HepG2 (cell line): ENCODE measurements around the gene ARHGEF39. TPM values are rescaled to one million over a fixed set of nuclear protein-coding genes. Genes with fewer than 3 reads are reported as not detected.

ENCODE experiments used
- ASH2L ChIP-seq: fragments of 300-600, 200-600 bp; sonication (generic); IDR thresholded peaks from 2 replicates; pipeline ENCODE4 v1.7.0; 2017; ENCODE audit warnings: low read depth, mild to moderate bottlenecking, moderate library complexity, mixed read lengths, low read length; ENCODE audit not compliant: insufficient read length
- CEBPZ ChIP-seq: IDR thresholded peaks from 2 replicates; pipeline ENCODE4 v1.6.1; 2012; ENCODE audit warnings: low read length, improper control_type of control experiment
- ETV6 ChIP-seq: sonication (generic); formaldehyde crosslinking; conservative IDR thresholded peaks from 2 replicates; pipeline ENCODE4 v1.4.0; 2020; ENCODE audit warnings: missing genetic modification reagents
- FOXC1 ChIP-seq: sonication (generic); formaldehyde crosslinking; IDR thresholded peaks from 2 replicates; pipeline ENCODE4 v1.8.0; 2022; ENCODE audit warnings: mild to moderate bottlenecking, missing genetic modification reagents, borderline replicate concordance
- GABPB1 ChIP-seq: IDR thresholded peaks from 2 replicates; pipeline ENCODE4 v1.6.1; 2016; ENCODE audit warnings: mild to moderate bottlenecking, missing genetic modification reagents, moderate library complexity, missing compliant biosample characterization
- KDM5B ChIP-seq: sonication (generic); formaldehyde crosslinking; IDR thresholded peaks from 2 replicates; pipeline ENCODE4 v1.4.0; 2020; ENCODE audit warnings: missing genetic modification reagents, mild to moderate bottlenecking, borderline replicate concordance
- MXD3 ChIP-seq: IDR thresholded peaks from 2 replicates; pipeline ENCODE4 v1.6.1; 2016; ENCODE audit warnings: mild to moderate bottlenecking, missing biosample characterization, missing genetic modification reagents
- POLR2AphosphoS5 ChIP-seq: IDR thresholded peaks from 2 replicates; pipeline ENCODE4 v1.6.1; 2012; ENCODE audit warnings: low read depth, low read length
- SIX1 ChIP-seq: sonication (generic); formaldehyde crosslinking; IDR thresholded peaks from 2 replicates; pipeline ENCODE4 v1.4.0; 2020; ENCODE audit warnings: missing genetic modification reagents, borderline replicate concordance
- THAP11 ChIP-seq: IDR thresholded peaks from 2 replicates; pipeline ENCODE4 v1.6.1; 2016; ENCODE audit warnings: missing biosample characterization, missing genetic modification reagents
- THRA ChIP-seq: sonication (generic); formaldehyde crosslinking; IDR thresholded peaks from 2 replicates; pipeline ENCODE4 v1.4.0; 2020; ENCODE audit warnings: missing genetic modification reagents, borderline replicate concordance
- TRIM22 ChIP-seq: fragments of 450-650 bp; IDR thresholded peaks from 2 replicates; pipeline ENCODE4 v1.6.1; 2017
- ZBTB21 ChIP-seq: sonication (generic); formaldehyde crosslinking; IDR thresholded peaks from 2 replicates; pipeline ENCODE4 v1.4.0; 2020; ENCODE audit warnings: missing genetic modification reagents
- ZFP36L1 ChIP-seq: sonication (generic); formaldehyde crosslinking; IDR thresholded peaks from 2 replicates; pipeline ENCODE4 v1.8.0; 2022; ENCODE audit warnings: mild to moderate bottlenecking, missing genetic modification reagents, moderate library complexity
- ZFX ChIP-seq: sonication (generic); formaldehyde crosslinking; IDR thresholded peaks from 2 replicates; pipeline ENCODE4 v1.4.0; 2020; ENCODE audit warnings: mild to moderate bottlenecking, low read depth, missing genetic modification reagents, moderate library complexity
- ZNF10 ChIP-seq: sonication (generic); formaldehyde crosslinking; IDR thresholded peaks from 2 replicates; pipeline ENCODE4 v1.4.0; 2020; ENCODE audit warnings: mild to moderate bottlenecking, low read depth, missing genetic modification reagents, borderline replicate concordance
- ZNF446 ChIP-seq: sonication (generic); formaldehyde crosslinking; IDR thresholded peaks from 2 replicates; pipeline ENCODE4 v1.5.0; 2020; ENCODE audit warnings: mild to moderate bottlenecking, missing genetic modification reagents
- polyA plus RNA-seq, 8 experiments: library from polyadenylated mRNA; depleted of rRNA in 3 of 8; stranded (reverse) in 7 of 8; unstranded in 1 of 8; fragments of >200 nt; fragmentation: Illumina TruSeq in 4 of 8; extraction: Trizol in 4 of 8; gene quantifications; 2 replicates each; pipeline versions ENCODE4 v1.2.1 to v1.2.3, GENCODE V29; 2011 to 2016; ENCODE audit warnings: low read depth in 4 of 8, missing spikeins in 1 of 8, mixed read lengths in 1 of 8; ENCODE audit not compliant: insufficient read depth in 1 of 8
- total RNA-seq, 5 experiments: library from RNA; depleted of rRNA; stranded (reverse); fragments of >200 nt; fragmentation: Illumina TruSeq; extraction: Trizol; gene quantifications; 2 replicates each; pipeline ENCODE4 v1.2.3, GENCODE V29; 2016; ENCODE audit warnings: low read depth in 1 of 5
- TF ChIP-seq, protein P1 (sequence below): sonication (generic); formaldehyde crosslinking; IDR thresholded peaks from 2 replicates; pipeline ENCODE4 v1.4.0; 2020; ENCODE audit warnings: missing genetic modification reagents
- TF ChIP-seq, protein P2 (sequence below): sonication (generic); formaldehyde crosslinking; conservative IDR thresholded peaks from 2 replicates; pipeline ENCODE4 v1.4.0; 2020; ENCODE audit warnings: missing genetic modification reagents

Gene ARHGEF39
- total and polyA plus RNA-seq, 2 of the 13 experiments (the other 11 are each of a cell fraction or from before 2014, with no cell fraction given) = 11.2 to 12.3 TPM

DNA sequence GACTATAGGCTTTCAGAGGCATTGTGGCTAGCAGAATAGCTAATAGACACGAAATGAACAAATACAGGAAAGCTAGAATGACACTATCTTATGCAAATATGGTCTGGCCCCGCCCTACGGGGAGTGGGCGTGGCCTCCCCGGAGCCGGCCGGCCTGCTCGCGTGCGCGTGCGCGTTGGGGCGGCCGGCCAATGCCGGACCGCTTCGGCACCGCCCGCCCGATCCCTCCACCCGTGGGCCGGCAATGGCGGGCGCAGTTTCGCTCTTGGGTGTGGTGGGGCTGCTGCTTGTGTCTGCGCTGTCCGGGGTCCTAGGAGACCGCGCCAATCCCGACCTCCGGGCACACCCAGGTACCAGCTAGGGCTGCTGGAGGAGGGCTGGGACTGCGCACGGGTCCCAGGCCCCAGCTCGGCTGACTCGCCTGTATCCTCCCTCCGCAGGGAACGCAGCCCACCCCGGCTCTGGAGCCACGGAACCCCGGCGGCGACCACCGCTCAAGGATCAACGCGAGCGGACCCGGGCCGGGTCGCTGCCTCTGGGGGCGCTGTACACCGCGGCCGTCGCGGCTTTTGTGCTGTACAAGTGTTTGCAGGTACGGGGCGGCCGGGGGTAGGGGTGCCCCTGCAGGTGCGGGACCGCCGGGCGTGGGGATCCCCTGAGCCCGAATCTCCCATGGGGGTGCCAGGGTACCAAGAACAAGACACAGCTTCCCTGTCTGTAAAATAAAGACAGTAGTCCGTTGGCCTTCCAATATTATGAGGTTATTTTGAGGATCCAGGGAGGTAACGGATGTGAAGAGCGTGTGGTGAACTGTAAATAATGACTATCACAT is 6.6 kb downstream of the ARHGEF39 start, which contains the start of gene CCDC107 (continued):
- TF ChIP-seq, protein P1, sequence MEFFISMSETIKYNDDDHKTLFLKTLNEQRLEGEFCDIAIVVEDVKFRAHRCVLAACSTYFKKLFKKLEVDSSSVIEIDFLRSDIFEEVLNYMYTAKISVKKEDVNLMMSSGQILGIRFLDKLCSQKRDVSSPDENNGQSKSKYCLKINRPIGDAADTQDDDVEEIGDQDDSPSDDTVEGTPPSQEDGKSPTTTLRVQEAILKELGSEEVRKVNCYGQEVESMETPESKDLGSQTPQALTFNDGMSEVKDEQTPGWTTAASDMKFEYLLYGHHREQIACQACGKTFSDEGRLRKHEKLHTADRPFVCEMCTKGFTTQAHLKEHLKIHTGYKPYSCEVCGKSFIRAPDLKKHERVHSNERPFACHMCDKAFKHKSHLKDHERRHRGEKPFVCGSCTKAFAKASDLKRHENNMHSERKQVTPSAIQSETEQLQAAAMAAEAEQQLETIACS (CRISPR knock-in tag) = no peak; the same call in 1 of the 2 replicates
- TF ChIP-seq ZNF10 = no peak
- no peak for TF ChIP-seq ETV6 (CRISPR knock-in tag)
- no peak for TF ChIP-seq ZNF446
- TF ChIP-seq THAP11 (CRISPR knock-in tag) = peak; percentile 58; the same call in 1 of the 2 replicates
- 0 out of 2 replicates have a peak, but pooled peaks have one; percentile 53 for TF ChIP-seq ZFP36L1 (CRISPR knock-in tag)
- TF ChIP-seq, protein P2, sequence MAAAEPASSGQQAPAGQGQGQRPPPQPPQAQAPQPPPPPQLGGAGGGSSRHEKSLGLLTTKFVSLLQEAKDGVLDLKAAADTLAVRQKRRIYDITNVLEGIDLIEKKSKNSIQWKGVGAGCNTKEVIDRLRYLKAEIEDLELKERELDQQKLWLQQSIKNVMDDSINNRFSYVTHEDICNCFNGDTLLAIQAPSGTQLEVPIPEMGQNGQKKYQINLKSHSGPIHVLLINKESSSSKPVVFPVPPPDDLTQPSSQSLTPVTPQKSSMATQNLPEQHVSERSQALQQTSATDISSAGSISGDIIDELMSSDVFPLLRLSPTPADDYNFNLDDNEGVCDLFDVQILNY = peak; percentile 50; the same call in 1 of the 2 replicates
- no peak for TF ChIP-seq CEBPZ
- peak; percentile 24; the same call in 1 of the 2 replicates for TF ChIP-seq THRA (CRISPR knock-in tag)
- TF ChIP-seq MXD3 (CRISPR knock-in tag) = peak; percentile 81
- TF ChIP-seq FOXC1 (CRISPR knock-in tag) = peak; percentile 77
- no peak for TF ChIP-seq ZBTB21 (CRISPR knock-in tag)
- no peak for TF ChIP-seq ASH2L
- TF ChIP-seq SIX1 (CRISPR knock-in tag) = no peak
- peak; percentile 73 for TF ChIP-seq POLR2AphosphoS5
- TF ChIP-seq ZFX (CRISPR knock-in tag) = peak; percentile 73; the same call in 1 of the 2 replicates
- TF ChIP-seq TRIM22 = no peak
- TF ChIP-seq GABPB1 = peak; percentile 80; the same call in 1 of the 2 replicates
- TF ChIP-seq KDM5B (CRISPR knock-in tag) = peak; percentile 76
